GM20000 (cell line): ENCODE results near the gene ZNF343.
"Not testable (repeated sequence)": the region's sequence is repeated elsewhere in the genome, so short reads cannot be mapped to it uniquely, and the experiment has no call there.

Source experiments
- DNase-seq: peaks from one replicate; pipeline ENCODE4 v3.0.0; 2012; ENCODE audit warnings: low spot score
- CTCF ChIP-seq: IDR thresholded peaks from 2 replicates; pipeline ENCODE4 v1.5.1; 2012; ENCODE audit warnings: mild to moderate bottlenecking, control low read depth; ENCODE audit errors: extremely low read depth, missing control alignments

Gene ZNF343

GRCh38 chr20:2527762-2528161 is 19.0 kb upstream of the ZNF343 start:
- no peak for TF ChIP-seq CTCF

GRCh38 chr20:2526218-2526583 is 17.5 kb upstream of the ZNF343 start:
- not testable (repeated sequence) for DNase-seq

More at GRCh38 chr20:2527762-2528161, 19.0 kb upstream of the ZNF343 start:
- DNase-seq: no peak

- no peak for TF ChIP-seq CTCF
- DNase-seq: peak; percentile 44
Observed at GRCh38 chr20:2524709-2525506, 16.2 kb upstream of the ZNF343 start.

- peak; percentile 91 for TF ChIP-seq CTCF
- DNase-seq: peak; percentile 86
Observed at GRCh38 chr20:2523919-2524708, 15.4 kb upstream of the ZNF343 start.

- not testable (repeated sequence) for DNase-seq
Observed at GRCh38 chr20:2522826-2523429, 14.2 kb upstream of the ZNF343 start.

- DNase-seq: peak; percentile 57
- peak; percentile 77 for TF ChIP-seq CTCF
Observed at GRCh38 chr20:2521369-2522305, 12.9 kb upstream of the ZNF343 start.

- no peak for DNase-seq
- TF ChIP-seq CTCF: no peak
Observed at GRCh38 chr20:2520617-2521016, 11.9 kb upstream of the ZNF343 start.
